ENCODE measurements around the gene VWA5B1.
"Not testable (repeated sequence)": the region's sequence is repeated elsewhere in the genome, so short reads cannot be mapped to it uniquely, and the experiment has no call there.

Gene VWA5B1, protein sequence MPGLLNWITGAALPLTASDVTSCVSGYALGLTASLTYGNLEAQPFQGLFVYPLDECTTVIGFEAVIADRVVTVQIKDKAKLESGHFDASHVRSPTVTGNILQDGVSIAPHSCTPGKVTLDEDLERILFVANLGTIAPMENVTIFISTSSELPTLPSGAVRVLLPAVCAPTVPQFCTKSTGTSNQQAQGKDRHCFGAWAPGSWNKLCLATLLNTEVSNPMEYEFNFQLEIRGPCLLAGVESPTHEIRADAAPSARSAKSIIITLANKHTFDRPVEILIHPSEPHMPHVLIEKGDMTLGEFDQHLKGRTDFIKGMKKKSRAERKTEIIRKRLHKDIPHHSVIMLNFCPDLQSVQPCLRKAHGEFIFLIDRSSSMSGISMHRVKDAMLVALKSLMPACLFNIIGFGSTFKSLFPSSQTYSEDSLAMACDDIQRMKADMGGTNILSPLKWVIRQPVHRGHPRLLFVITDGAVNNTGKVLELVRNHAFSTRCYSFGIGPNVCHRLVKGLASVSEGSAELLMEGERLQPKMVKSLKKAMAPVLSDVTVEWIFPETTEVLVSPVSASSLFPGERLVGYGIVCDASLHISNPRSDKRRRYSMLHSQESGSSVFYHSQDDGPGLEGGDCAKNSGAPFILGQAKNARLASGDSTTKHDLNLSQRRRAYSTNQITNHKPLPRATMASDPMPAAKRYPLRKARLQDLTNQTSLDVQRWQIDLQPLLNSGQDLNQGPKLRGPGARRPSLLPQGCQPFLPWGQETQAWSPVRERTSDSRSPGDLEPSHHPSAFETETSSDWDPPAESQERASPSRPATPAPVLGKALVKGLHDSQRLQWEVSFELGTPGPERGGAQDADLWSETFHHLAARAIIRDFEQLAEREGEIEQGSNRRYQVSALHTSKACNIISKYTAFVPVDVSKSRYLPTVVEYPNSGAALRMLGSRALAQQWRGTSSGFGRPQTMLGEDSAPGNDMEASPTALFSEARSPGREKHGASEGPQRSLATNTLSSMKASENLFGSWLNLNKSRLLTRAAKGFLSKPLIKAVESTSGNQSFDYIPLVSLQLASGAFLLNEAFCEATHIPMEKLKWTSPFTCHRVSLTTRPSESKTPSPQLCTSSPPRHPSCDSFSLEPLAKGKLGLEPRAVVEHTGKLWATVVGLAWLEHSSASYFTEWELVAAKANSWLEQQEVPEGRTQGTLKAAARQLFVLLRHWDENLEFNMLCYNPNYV

DNA sequence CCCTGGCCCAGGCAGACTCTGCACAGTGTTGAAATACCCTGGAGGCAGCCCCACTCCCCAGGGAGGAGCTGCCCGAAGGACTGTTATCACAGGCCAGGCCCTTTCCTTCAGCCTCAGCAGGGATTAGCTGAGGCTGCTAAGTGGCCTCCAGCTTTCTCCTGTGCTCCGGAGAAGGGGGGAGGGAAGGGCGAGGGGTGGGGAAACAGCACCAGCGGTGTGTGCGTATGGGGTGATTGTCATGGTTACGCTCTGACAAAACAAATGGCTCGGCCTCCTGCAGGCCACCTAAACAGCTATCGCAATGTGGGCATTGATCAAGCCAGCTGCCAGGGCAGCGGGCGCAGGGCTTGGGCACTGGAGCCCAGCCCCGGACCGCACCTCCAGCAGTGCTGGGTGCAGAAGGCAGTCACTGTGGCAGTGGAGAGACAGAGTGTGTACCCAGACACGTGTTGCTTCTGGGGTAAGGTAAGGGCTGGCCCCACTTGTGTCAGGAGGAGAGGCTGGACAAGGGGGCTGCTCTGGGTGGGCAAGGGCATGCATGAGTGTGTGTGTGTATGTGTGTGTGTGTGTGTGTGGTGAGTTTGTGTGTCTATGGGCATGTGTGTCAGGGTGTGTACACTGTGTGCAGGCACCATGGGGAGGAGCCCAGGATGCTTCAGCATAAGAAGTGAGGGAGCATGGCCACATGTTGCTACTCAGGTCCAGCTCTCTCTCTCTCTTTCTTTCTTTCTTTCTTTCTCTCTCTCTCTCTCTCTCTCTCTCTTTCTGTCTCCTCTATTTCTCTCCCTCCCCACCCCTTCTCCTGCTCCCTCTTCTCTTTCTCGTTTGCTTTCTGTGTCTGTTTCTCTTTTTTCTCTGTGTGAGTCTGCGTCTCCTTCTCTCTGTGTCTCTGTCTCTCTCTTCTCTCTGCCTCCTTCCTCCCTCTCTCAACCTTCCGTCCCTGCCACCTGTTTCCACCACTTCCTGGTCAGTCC is at the start of gene VWA5B1:
TSS of gene VWA5B1 (plus strand) at position 252 of the 974 bp plus-strand sequence. CDS start 19,727 bp downstream, outside the sequence.
- no peak within 1 kb of the TSS for H3K4me3 ChIP-seq (ENCODE audit: low read depth, low read length)

- no peak overlapping the region for H3K4me3 ChIP-seq (ENCODE audit: low read depth, low read length)
Measured at GRCh38 chr1:20242890-20243479, 47.7 kb upstream of the VWA5B1 start.

GRCh38 chr1:20248971-20249612 is 41.6 kb upstream of the VWA5B1 start:
- H3K4me3 ChIP-seq (ENCODE audit: low read depth, low read length) = no peak overlapping the region

- H3K4me3 ChIP-seq (ENCODE audit: low read depth, low read length) = no peak overlapping the region
Measured at GRCh38 chr1:20250340-20250989, 40.2 kb upstream of the VWA5B1 start.

GRCh38 chr1:20252587-20252986 is 38.1 kb upstream of the VWA5B1 start:
- no peak overlapping the region for H3K4me3 ChIP-seq (ENCODE audit: low read depth, low read length)

DNA sequence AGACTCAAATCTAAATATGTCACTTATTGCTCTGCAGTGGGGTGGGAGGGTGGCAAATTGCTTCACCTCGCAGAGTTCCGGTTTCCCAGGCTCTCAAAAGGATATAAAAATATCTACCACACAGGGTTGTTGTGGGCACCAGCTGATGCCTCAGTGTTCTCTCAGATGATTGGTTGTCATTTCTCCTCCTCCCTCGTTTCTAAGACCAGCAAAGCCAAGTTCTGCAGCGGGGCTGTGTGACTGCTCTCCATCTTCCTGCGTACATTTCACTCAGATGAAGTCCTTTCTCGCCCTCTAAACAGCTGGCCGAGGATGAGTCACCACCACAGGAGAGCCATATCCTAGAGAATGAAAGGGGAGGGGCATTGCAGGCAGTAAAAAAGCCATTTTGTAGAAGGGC is 35.0 kb upstream of the VWA5B1 start:
- H3K4me3 ChIP-seq (ENCODE audit: low read depth, low read length) = no peak overlapping the region

DNA sequence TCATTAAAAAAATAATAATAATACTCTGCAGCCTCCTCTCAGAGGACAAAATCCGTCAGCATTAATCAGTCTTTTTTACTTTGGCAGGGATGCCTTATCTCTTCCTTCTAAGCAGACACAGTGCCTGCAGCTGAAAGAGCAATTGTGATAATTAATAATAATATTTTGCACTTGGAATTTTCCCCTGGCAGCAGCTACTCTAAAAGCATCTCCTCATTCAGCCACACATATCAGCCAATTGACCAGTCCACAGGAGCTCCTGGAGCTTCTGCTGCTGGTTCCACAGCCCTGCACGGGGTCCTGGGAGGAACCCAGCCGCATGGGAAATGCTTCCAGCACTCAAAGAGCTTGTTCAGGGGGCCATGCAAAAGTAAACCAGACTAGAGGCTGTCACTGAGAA is 31.0 kb upstream of the VWA5B1 start:
- no peak overlapping the region for H3K4me3 ChIP-seq (ENCODE audit: low read depth, low read length)

DNA sequence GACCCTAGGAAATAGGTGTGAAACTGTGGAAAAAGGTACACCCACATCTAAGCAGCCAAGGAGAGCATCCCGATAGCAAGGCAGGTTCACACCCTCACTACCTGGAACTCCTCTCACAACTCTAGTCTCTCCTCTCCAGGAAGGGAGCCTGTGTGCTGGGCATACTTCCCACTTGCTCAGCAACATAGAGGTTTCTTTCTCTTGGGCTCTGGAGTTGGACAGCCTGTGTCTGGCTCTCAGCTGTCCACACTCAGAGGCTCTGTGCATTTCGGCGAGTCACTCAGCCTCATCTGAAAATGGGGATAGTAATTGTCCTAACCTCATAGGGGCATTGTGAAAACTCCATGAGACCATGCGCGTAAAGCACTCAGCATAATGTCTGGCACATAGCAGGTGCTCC is 29.6 kb upstream of the VWA5B1 start:
- H3K4me3 ChIP-seq (ENCODE audit: low read depth, low read length) = no peak overlapping the region

GRCh38 chr1:20262810-20263534 is 27.7 kb upstream of the VWA5B1 start:
- H3K4me3 ChIP-seq (ENCODE audit: low read depth, low read length) = no peak overlapping the region

DNA sequence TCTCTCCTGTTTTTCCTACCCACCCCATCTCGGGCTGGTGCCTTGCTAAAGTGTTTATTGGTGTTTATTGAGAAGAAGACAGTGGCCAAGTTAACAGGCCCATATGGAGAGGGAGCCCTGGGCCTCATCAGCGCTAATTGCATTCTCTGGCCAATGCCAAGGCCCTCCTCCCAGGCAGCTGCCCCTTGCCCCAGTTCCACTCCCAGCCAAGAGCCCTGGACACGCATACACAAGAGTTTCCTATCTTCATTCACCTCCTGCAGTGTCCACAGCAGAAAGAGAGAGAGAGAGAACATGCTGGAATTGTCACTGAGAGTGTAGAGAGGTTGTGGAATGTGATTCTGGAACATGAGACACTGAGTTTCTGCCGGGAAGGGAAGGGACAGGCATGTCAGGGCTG is 25.4 kb upstream of the VWA5B1 start:
- H3K4me3 ChIP-seq (ENCODE audit: low read depth, low read length) = no peak overlapping the region

DNA sequence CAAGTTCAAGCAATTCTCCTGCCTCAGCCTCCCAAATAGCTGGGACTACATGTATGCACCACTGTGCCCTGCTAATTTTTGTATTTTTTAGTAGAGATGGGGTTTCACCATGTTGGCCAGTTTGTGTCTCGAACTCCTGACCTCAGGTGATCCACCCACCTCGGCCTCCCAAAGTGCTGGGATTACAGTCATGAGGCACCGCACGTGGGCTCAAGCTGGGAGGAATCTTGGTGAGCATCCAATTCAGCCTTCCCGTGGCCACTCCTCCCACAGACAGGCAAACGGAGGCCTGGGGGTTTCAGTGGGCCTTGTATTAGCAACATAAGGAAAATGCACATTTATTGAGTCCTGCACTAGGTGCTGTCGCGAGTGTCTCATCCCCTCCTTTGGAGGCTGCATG is 24.5 kb upstream of the VWA5B1 start:
- H3K4me3 ChIP-seq (ENCODE audit: low read depth, low read length) = no peak overlapping the region

GRCh38 chr1:20266642-20267041 is 24.0 kb upstream of the VWA5B1 start:
- H3K4me3 ChIP-seq (ENCODE audit: low read depth, low read length) = no peak overlapping the region

- no peak overlapping the region for H3K4me3 ChIP-seq (ENCODE audit: low read depth, low read length)
Measured at GRCh38 chr1:20271498-20272400, 18.9 kb upstream of the VWA5B1 start.

- H3K4me3 ChIP-seq (ENCODE audit: low read depth, low read length) = not testable (repeated sequence)
Measured at GRCh38 chr1:20273716-20274115, 17.0 kb upstream of the VWA5B1 start.

GRCh38 chr1:20275319-20275925 is 15.3 kb upstream of the VWA5B1 start:
- H3K4me3 ChIP-seq (ENCODE audit: low read depth, low read length) = no peak overlapping the region

DNA sequence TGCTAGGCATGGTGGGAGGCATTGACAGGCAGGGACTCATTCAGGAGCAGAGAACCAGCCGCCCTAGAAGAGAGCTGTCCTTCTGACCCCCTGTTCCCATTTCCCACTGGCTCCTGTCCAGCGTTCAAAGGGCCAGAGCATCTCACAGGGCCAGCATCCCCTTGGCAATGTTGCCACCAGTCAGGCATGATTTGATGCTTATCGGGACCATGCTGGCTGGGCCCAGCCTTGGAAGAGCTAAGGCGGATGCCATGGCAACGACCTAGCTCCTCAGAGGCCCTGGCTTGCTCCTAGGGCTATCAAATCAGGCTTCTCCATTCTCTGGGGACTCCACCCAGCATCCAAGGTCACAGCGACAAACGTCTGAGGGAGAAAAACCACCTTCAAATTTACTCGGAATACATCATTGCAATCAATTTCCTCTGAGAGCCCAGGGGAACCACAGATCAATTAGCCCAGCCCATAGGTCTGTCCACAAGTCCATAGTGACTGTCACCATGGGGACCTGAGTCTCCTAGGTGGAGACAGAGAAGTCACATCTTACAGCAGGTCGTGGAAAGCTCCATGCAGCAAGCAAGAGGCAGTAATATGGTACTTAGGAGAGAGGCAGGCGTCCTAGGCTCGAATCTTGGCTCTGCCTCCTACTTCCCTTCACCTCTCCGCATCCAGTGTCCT is 14.1 kb upstream of the VWA5B1 start:
- no peak overlapping the region for H3K4me3 ChIP-seq (ENCODE audit: low read depth, low read length)

All from iPS-11a (cell line).